Osteoblast (primary cell): ENCODE data around the gene USP3. TPM values are rescaled to one million over a fixed set of nuclear protein-coding genes. Genes with fewer than 3 reads are reported as not detected.

ENCODE experiments used
- DNase-seq: peaks from one replicate; pipeline ENCODE4 v3.0.0; 2011; ENCODE audit warnings: low spot score, mixed read lengths; ENCODE audit not compliant: insufficient read length; ENCODE audit errors: missing footprints
- H2AFZ ChIP-seq: 2 replicates; pipeline ENCODE4 v1.6.0; 2011; ENCODE audit warnings: mild to moderate bottlenecking, low read length
- H3K27ac ChIP-seq: 2 replicates; pipeline ENCODE4 v1.5.1; 2011; ENCODE audit warnings: mild to moderate bottlenecking, low read depth, low read length, moderate library complexity
- H3K27me3 ChIP-seq: 2 replicates; pipeline ENCODE4 v1.6.0; 2012; ENCODE audit warnings: mild to moderate bottlenecking, control low read depth, inconsistent platforms, low read length, moderate library complexity; ENCODE audit not compliant: insufficient read depth
- H3K36me3 ChIP-seq: 2 replicates; pipeline ENCODE4 v1.5.1; 2011; ENCODE audit warnings: mild to moderate bottlenecking, low read length, control low read depth, moderate library complexity; ENCODE audit not compliant: insufficient read depth
- H3K4me1 ChIP-seq: 2 replicates; pipeline ENCODE4 v1.5.1; 2011; ENCODE audit warnings: mild to moderate bottlenecking, low read length, control low read depth, moderate library complexity; ENCODE audit not compliant: insufficient read depth
- H3K4me2 ChIP-seq: 2 replicates; pipeline ENCODE4 v1.6.0; 2011; ENCODE audit warnings: mild to moderate bottlenecking, low read length; ENCODE audit not compliant: insufficient read depth
- H3K4me3 ChIP-seq: fragments of 200-600 bp; sonication (generic); 3 replicates; pipeline ENCODE4 v1.5.1; 2012; ENCODE audit warnings: mild to moderate bottlenecking, low read length, inconsistent platforms; ENCODE audit not compliant: insufficient read depth
- H3K79me2 ChIP-seq: 2 replicates; pipeline ENCODE4 v1.6.0; 2012; ENCODE audit warnings: mild to moderate bottlenecking, low read length, control low read depth, inconsistent platforms; ENCODE audit not compliant: insufficient read depth
- H3K9me3 ChIP-seq: 2 replicates; pipeline ENCODE4 v1.5.1; 2011; ENCODE audit warnings: low read depth, low read length, control low read depth
- H4K20me1 ChIP-seq: 2 replicates; pipeline ENCODE4 v1.6.0; 2012; ENCODE audit warnings: mild to moderate bottlenecking, low read length, control low read depth; ENCODE audit not compliant: insufficient read depth
- CTCF ChIP-seq: IDR thresholded peaks from 2 replicates; pipeline ENCODE4 v1.5.1; 2011; ENCODE audit warnings: mild to moderate bottlenecking, low read depth, low read length, moderate library complexity; ENCODE audit errors: extremely low read depth
- total RNA-seq: library from RNA; depleted of rRNA; stranded (reverse); fragments of >200 nt; gene quantifications from 2 replicates; pipeline ENCODE4 v1.2.3, GENCODE V29; 2012

Gene USP3
- total RNA-seq, 1 donor: 60.1 TPM

- no peaks in the 10 kb centered on the region for H3K9me3 ChIP-seq
- no peak for TF ChIP-seq CTCF
- no peaks in the 10 kb centered on the region for H3K79me2 ChIP-seq
- no peaks in the 10 kb centered on the region for H3K36me3 ChIP-seq
- no peak overlapping the region for H3K27ac ChIP-seq
- DNase-seq: peak; percentile 89
- H3K4me1 ChIP-seq: peaks cover 18% of the 10 kb centered on the region
- H3K27me3 ChIP-seq: no peaks in the 10 kb centered on the region
- no peak overlapping the region for H3K4me2 ChIP-seq
- no peak overlapping the region for H2AFZ ChIP-seq
- H3K4me3 ChIP-seq: no peak overlapping the region
- no peaks in the 10 kb centered on the region for H4K20me1 ChIP-seq
Observed at GRCh38 chr15:63462088-63462487, 42.3 kb upstream of the USP3 start.

GRCh38 chr15:63463036-63463435 is 41.4 kb upstream of the USP3 start:
- TF ChIP-seq CTCF: no peak
- Histone ChIP-seq H3K4me3 (no peak overlapping the region), H3K36me3 (no peaks in the 10 kb centered on the region), H3K79me2 (no peaks in the 10 kb centered on the region), H3K9me3 (no peaks in the 10 kb centered on the region), H2AFZ (no peak overlapping the region), H3K4me2 (no peak overlapping the region), H3K27me3 (peaks cover 4% of the 10 kb centered on the region), H3K4me1 (peaks cover 19% of the 10 kb centered on the region), H3K27ac (no peak overlapping the region), H4K20me1 (no peaks in the 10 kb centered on the region)
- DNase-seq: no peak

- Histone ChIP-seq H2AFZ (no peak overlapping the region), H4K20me1 (no peaks in the 10 kb centered on the region), H3K9me3 (no peaks in the 10 kb centered on the region), H3K27me3 (peaks cover 4% of the 10 kb centered on the region), H3K79me2 (no peaks in the 10 kb centered on the region), H3K4me1 (peaks cover 19% of the 10 kb centered on the region), H3K27ac (no peak overlapping the region), H3K4me2 (no peak overlapping the region), H3K36me3 (no peaks in the 10 kb centered on the region), H3K4me3 (no peak overlapping the region)
- TF ChIP-seq CTCF: no peak
- no peak for DNase-seq
Observed at GRCh38 chr15:63463793-63464192, 40.6 kb upstream of the USP3 start.

DNA sequence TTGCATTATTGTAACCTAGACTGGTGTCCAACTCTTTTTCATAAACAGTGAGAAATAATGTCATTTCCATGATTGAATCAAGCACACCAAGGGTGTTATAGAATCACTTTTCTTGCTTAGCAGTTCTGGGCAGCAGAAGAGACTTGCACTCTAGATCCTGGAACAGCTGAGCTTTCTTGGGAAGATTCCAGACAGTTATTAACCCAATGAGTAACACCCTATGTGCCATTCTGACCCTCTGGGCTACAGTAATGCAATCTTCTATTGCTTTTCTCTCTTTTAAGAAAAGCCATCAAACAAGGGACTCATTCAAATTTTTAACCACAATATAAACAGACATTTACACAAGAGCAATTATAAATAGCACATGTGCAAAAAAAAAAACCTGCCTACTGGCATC is 39.3 kb upstream of the USP3 start:
- no peak overlapping the region for H3K27ac ChIP-seq
- H3K4me3 ChIP-seq: no peak overlapping the region
- H4K20me1 ChIP-seq: no peaks in the 10 kb centered on the region
- no peak overlapping the region for H3K4me2 ChIP-seq
- H2AFZ ChIP-seq: no peak overlapping the region
- peaks cover 19% of the 10 kb centered on the region for H3K4me1 ChIP-seq
- H3K27me3 ChIP-seq: peaks cover 4% of the 10 kb centered on the region
- no peaks in the 10 kb centered on the region for H3K36me3 ChIP-seq
- no peak for DNase-seq
- TF ChIP-seq CTCF: no peak
- no peaks in the 10 kb centered on the region for H3K79me2 ChIP-seq
- H3K9me3 ChIP-seq: no peaks in the 10 kb centered on the region
